ENCODE results near the gene ELOVL5. TPM values are rescaled to one million over a fixed set of nuclear protein-coding genes. Genes with fewer than 3 reads are reported as not detected.

Gene ELOVL5
- total RNA-seq, 2 experiments from 2014 or later, result 98.1 to 106 TPM

GRCh38 chr6:53294095-53294494 is 54.7 kb downstream of the ELOVL5 start:
- ATAC-seq (no peak), DNase-seq (no peak)
- Mint-ChIP-seq H3K4me1 (peaks cover 78% of the 10 kb centered on the region), H3K36me3 (ENCODE audit: low read depth) (peaks cover 30% of the 10 kb centered on the region), H3K27me3 (no peaks in the 10 kb centered on the region), H3K27ac (peak overlapping the region; percentile 18), H3K9me3 (ENCODE audit: low read depth) (no peaks in the 10 kb centered on the region), H3K4me3 (no peak overlapping the region)
- CTCF ChIA-PET, result interaction anchor here (0.6 to 2.0 kb wide), 6 partner anchors 9 to 208 kb away, joined by 3 to 9 read pairs (median 3); no protein-coding TSS in a partner anchor
- POLR2A ChIA-PET, result interaction anchor here (0.6 kb wide), 1 partner anchor 8 kb away, joined by 3 read pairs; no protein-coding TSS in a partner anchor
- intact Hi-C loops (cut with DNase I, micrococcal nuclease), result loop anchor here in 1 of 2 experiments (5.0 kb wide), 2 partner anchors 107 to 118 kb away; no protein-coding TSS in a partner anchor

GRCh38 chr6:53293691-53294090 is 55.1 kb downstream of the ELOVL5 start:
- intact Hi-C loops (cut with DNase I, micrococcal nuclease), result loop anchor here in 1 of 2 experiments (5.0 kb wide), 2 partner anchors 106 to 119 kb away; no protein-coding TSS in a partner anchor
- H3K27ac Mint-ChIP-seq, result peak overlapping the region; percentile 21
- ATAC-seq (no peak), DNase-seq (no peak)
- peaks cover 76% of the 10 kb centered on the region for H3K4me1 Mint-ChIP-seq
- no peaks in the 10 kb centered on the region for H3K9me3 Mint-ChIP-seq (ENCODE audit: low read depth)
- ChIA-PET CTCF (interaction anchor here (2.0 kb wide), 1 partner anchor 9 kb away, joined by 9 read pairs; no protein-coding TSS in a partner anchor), POLR2A (no interaction called here)
- peaks cover 31% of the 10 kb centered on the region for H3K36me3 Mint-ChIP-seq (ENCODE audit: low read depth)
- no peaks in the 10 kb centered on the region for H3K27me3 Mint-ChIP-seq
- H3K4me3 Mint-ChIP-seq, result no peak overlapping the region

GRCh38 chr6:53290537-53291510 is 57.9 kb downstream of the ELOVL5 start:
- Mint-ChIP-seq H3K9me3 (ENCODE audit: low read depth) (no peaks in the 10 kb centered on the region), H3K36me3 (ENCODE audit: low read depth) (peaks cover 47% of the 10 kb centered on the region), H3K4me1 (peaks cover 65% of the 10 kb centered on the region), H3K27ac (peak overlapping the region; percentile 81), H3K4me3 (no peak overlapping the region), H3K27me3 (no peaks in the 10 kb centered on the region)
- peak; percentile 27 for DNase-seq
- CTCF ChIA-PET, result interaction anchor here (0.7 to 1.8 kb wide), 11 partner anchors 9 to 120 kb away, joined by 3 to 7 read pairs (median 3); no protein-coding TSS in a partner anchor
- POLR2A ChIA-PET, result no interaction called here
- peak; percentile 68 for ATAC-seq
- intact Hi-C loops (cut with DNase I, micrococcal nuclease), result loop anchor here in 1 of 2 experiments (5.0 kb wide), 2 partner anchors 104 to 121 kb away; no protein-coding TSS in a partner anchor

- H3K4me1 Mint-ChIP-seq, result peaks cover 58% of the 10 kb centered on the region
- no peak for DNase-seq
- ATAC-seq, result no peak
- no peaks in the 10 kb centered on the region for H3K9me3 Mint-ChIP-seq (ENCODE audit: low read depth)
- peaks cover 45% of the 10 kb centered on the region for H3K36me3 Mint-ChIP-seq (ENCODE audit: low read depth)
- no peaks in the 10 kb centered on the region for H3K27me3 Mint-ChIP-seq
- POLR2A ChIA-PET, result no interaction called here
- H3K4me3 Mint-ChIP-seq, result no peak overlapping the region
- no peak overlapping the region for H3K27ac Mint-ChIP-seq
- CTCF ChIA-PET, result interaction anchor here (0.6 to 1.0 kb wide), 3 partner anchors 15 to 116 kb away, joined by 3 to 4 read pairs (median 3); no protein-coding TSS in a partner anchor
- intact Hi-C loops (cut with DNase I, micrococcal nuclease), result loop anchor here (5.0 kb wide), 2 partner anchors 115 to 140 kb away; no protein-coding TSS in a partner anchor
Observed at GRCh38 chr6:53287336-53288225, 61.2 kb downstream of the ELOVL5 start.

- ChIA-PET CTCF (interaction anchor here (0.6 to 1.8 kb wide), 6 partner anchors 27 to 568 kb away, joined by 3 to 9 read pairs (median 4); no protein-coding TSS in a partner anchor), POLR2A (interaction anchor here (1.2 kb wide), 1 partner anchor 75 kb away, joined by 3 read pairs; no protein-coding TSS in a partner anchor)
- peak; percentile 82 for ATAC-seq
- H3K27me3 Mint-ChIP-seq, result no peaks in the 10 kb centered on the region
- H3K4me3 Mint-ChIP-seq, result no peak overlapping the region
- DNase-seq, result peak; percentile 46
- peak overlapping the region; percentile 68 for H3K27ac Mint-ChIP-seq
- no peaks in the 10 kb centered on the region for H3K9me3 Mint-ChIP-seq (ENCODE audit: low read depth)
- H3K4me1 Mint-ChIP-seq, result peaks cover 49% of the 10 kb centered on the region
- intact Hi-C loops (cut with DNase I, micrococcal nuclease), result loop anchor here (2.0 to 5.0 kb wide), 3 partner anchors 22 to 142 kb away; no protein-coding TSS in a partner anchor
- peaks cover 53% of the 10 kb centered on the region for H3K36me3 Mint-ChIP-seq (ENCODE audit: low read depth)
Observed at GRCh38 chr6:53284901-53285300, 63.8 kb downstream of the ELOVL5 start.

- no peak overlapping the region for H3K4me3 Mint-ChIP-seq
- no peaks in the 10 kb centered on the region for H3K9me3 Mint-ChIP-seq (ENCODE audit: low read depth)
- no peak overlapping the region for H3K27ac Mint-ChIP-seq
- no peaks in the 10 kb centered on the region for H3K27me3 Mint-ChIP-seq
- intact Hi-C loops (cut with DNase I, micrococcal nuclease), result no loop called here
- ATAC-seq (no peak), DNase-seq (no peak)
- H3K36me3 Mint-ChIP-seq (ENCODE audit: low read depth), result peaks cover 48% of the 10 kb centered on the region
- POLR2A ChIA-PET, result no interaction called here
- peaks cover 36% of the 10 kb centered on the region for H3K4me1 Mint-ChIP-seq
- CTCF ChIA-PET, result interaction anchor here (1.0 kb wide), 1 partner anchor 55 kb away, joined by 4 read pairs; no protein-coding TSS in a partner anchor
Observed at GRCh38 chr6:53282741-53283140, 66.0 kb downstream of the ELOVL5 start.

- POLR2A ChIA-PET, result no interaction called here
- Mint-ChIP-seq H3K36me3 (ENCODE audit: low read depth) (peaks cover 47% of the 10 kb centered on the region), H3K27ac (no peak overlapping the region), H3K4me1 (peaks cover 34% of the 10 kb centered on the region), H3K27me3 (no peaks in the 10 kb centered on the region), H3K9me3 (ENCODE audit: low read depth) (no peaks in the 10 kb centered on the region), H3K4me3 (no peak overlapping the region)
- intact Hi-C loops (cut with DNase I, micrococcal nuclease), result no loop called here
- CTCF ChIA-PET, result interaction anchor here (1.1 kb wide), 1 partner anchor 9 kb away, joined by 5 read pairs; no protein-coding TSS in a partner anchor
- DNase-seq (no peak), ATAC-seq (no peak)
Observed at GRCh38 chr6:53282234-53282633, 66.5 kb downstream of the ELOVL5 start.

GRCh38 chr6:53281518-53282215 is 67.1 kb downstream of the ELOVL5 start:
- H3K4me3 Mint-ChIP-seq, result no peak overlapping the region
- CTCF ChIA-PET, result interaction anchor here (1.1 kb wide), 1 partner anchor 9 kb away, joined by 5 read pairs; no protein-coding TSS in a partner anchor
- peaks cover 33% of the 10 kb centered on the region for H3K4me1 Mint-ChIP-seq
- H3K27ac Mint-ChIP-seq, result no peak overlapping the region
- intact Hi-C loops (cut with DNase I, micrococcal nuclease), result no loop called here
- H3K9me3 Mint-ChIP-seq (ENCODE audit: low read depth), result no peaks in the 10 kb centered on the region
- DNase-seq, result no peak
- POLR2A ChIA-PET, result no interaction called here
- H3K27me3 Mint-ChIP-seq, result no peaks in the 10 kb centered on the region
- peaks cover 48% of the 10 kb centered on the region for H3K36me3 Mint-ChIP-seq (ENCODE audit: low read depth)
- ATAC-seq, result no peak

GRCh38 chr6:53280207-53280606 is 68.5 kb downstream of the ELOVL5 start:
- H3K4me1 Mint-ChIP-seq, result peaks cover 31% of the 10 kb centered on the region
- no peaks in the 10 kb centered on the region for H3K9me3 Mint-ChIP-seq (ENCODE audit: low read depth)
- no peaks in the 10 kb centered on the region for H3K27me3 Mint-ChIP-seq
- ChIA-PET POLR2A (no interaction called here), CTCF (interaction anchor here (0.5 to 1.6 kb wide), 7 partner anchors 9 to 397 kb away, joined by 3 to 7 read pairs (median 3); no protein-coding TSS in a partner anchor)
- intact Hi-C loops (cut with DNase I, micrococcal nuclease), result no loop called here
- peaks cover 46% of the 10 kb centered on the region for H3K36me3 Mint-ChIP-seq (ENCODE audit: low read depth)
- no peak for DNase-seq
- no peak for ATAC-seq
- no peak overlapping the region for H3K4me3 Mint-ChIP-seq
- no peak overlapping the region for H3K27ac Mint-ChIP-seq

- no peak for ATAC-seq
- CTCF ChIA-PET, result interaction anchor here (0.9 to 1.6 kb wide), 6 partner anchors 9 to 214 kb away, joined by 3 to 7 read pairs (median 4); no protein-coding TSS in a partner anchor
Observed at GRCh38 chr6:53279293-53279692, 69.5 kb downstream of the ELOVL5 start.

More at GRCh38 chr6:53279293-53279692, 69.5 kb downstream of the ELOVL5 start:
- DNase-seq, result no peak
- Mint-ChIP-seq H3K9me3 (ENCODE audit: low read depth) (no peaks in the 10 kb centered on the region), H3K36me3 (ENCODE audit: low read depth) (peaks cover 44% of the 10 kb centered on the region), H3K27ac (no peak overlapping the region), H3K4me1 (peaks cover 24% of the 10 kb centered on the region), H3K27me3 (no peaks in the 10 kb centered on the region), H3K4me3 (no peak overlapping the region)
- intact Hi-C loops (cut with DNase I, micrococcal nuclease), result no loop called here
- POLR2A ChIA-PET, result no interaction called here
